Measurements from ENCODE around the gene INKA2. TPM values are rescaled to one million over a fixed set of nuclear protein-coding genes. Genes with fewer than 3 reads are reported as not detected.

INKA2 gene
- total RNA-seq, 2 donors from 2014 or later = 1.0 TPM; not detected in 1

DNA sequence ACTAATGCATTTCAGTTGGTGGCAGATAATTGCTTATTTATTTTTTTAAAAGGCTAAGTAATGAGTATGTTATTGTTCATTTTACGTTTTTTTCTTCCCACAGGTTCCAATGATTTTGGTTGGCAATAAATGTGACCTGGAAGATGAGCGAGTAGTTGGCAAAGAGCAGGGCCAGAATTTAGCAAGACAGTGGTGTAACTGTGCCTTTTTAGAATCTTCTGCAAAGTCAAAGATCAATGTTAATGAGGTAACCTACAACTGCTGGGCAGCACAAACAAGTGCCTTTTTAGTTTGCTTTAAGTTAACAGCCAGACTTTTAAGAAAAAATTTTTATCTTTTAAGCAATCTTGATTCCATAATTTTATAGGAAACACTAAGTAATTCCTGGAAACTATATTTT, 35.0 kb downstream of the INKA2 start:
- DNase-seq = no peak
- WGBS, 2 donors = 84 to 87% methylated on average over 2 of the region's 2 CpGs
- no peak overlapping the region for H3K27ac ChIP-seq
- no peak overlapping the region for H3K4me3 ChIP-seq
- no peaks in the 10 kb centered on the region for H3K4me1 ChIP-seq
- H3K9me3 ChIP-seq = no peaks in the 10 kb centered on the region
- no peak for ATAC-seq
- peaks cover 0 to 11% of the 10 kb centered on the region in 2 donors for H3K36me3 ChIP-seq (replicated peaks in 1 of 2; ENCODE audit: insufficient read depth in 1 of 2, low read depth in 2 of 2)
- TF ChIP-seq POLR2A (IDR thresholded peaks at IDR 0.05) = no peak
- TF ChIP-seq, protein P1, sequence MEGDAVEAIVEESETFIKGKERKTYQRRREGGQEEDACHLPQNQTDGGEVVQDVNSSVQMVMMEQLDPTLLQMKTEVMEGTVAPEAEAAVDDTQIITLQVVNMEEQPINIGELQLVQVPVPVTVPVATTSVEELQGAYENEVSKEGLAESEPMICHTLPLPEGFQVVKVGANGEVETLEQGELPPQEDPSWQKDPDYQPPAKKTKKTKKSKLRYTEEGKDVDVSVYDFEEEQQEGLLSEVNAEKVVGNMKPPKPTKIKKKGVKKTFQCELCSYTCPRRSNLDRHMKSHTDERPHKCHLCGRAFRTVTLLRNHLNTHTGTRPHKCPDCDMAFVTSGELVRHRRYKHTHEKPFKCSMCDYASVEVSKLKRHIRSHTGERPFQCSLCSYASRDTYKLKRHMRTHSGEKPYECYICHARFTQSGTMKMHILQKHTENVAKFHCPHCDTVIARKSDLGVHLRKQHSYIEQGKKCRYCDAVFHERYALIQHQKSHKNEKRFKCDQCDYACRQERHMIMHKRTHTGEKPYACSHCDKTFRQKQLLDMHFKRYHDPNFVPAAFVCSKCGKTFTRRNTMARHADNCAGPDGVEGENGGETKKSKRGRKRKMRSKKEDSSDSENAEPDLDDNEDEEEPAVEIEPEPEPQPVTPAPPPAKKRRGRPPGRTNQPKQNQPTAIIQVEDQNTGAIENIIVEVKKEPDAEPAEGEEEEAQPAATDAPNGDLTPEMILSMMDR (IDR thresholded peaks at IDR 0.05) = no peak
- H3K27me3 ChIP-seq = no peaks in the 10 kb centered on the region
- intact Hi-C loops (cut with DNase I) = no loop called here

DNA sequence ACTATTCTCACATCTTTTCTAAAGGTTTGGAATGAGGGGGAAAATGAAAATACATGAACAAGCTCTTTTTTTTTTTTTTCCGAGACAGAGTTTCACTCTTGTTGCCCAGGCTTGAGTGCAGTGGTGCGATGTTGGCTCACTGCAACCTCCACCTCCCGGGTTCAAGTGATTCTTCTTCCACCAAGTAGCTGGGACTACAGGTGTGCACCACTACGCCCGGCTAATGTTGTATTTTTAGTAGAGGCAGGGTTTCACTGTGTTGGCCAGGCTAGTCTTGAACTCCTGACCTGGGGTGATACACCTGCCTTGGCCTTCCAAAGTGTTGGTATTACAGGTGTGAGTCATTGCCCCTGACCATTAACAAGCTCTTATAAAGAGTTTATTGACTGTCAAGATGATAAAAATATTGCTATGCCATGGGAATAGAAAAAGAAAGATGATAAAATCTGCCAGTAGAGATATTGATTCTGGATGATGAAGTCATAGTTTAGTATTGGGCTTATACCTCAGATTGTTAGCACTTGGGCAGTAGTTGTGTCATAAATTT, 36.6 kb downstream of the INKA2 start:
- intact Hi-C loops (cut with DNase I) = no loop called here
- no peak overlapping the region for H3K27ac ChIP-seq
- H3K4me3 ChIP-seq = no peak overlapping the region
- no peak for DNase-seq
- 96 to 97% methylated on average over 5 of the region's 5 CpGs for WGBS, 2 donors
- peaks cover 0 to 11% of the 10 kb centered on the region in 2 donors for H3K36me3 ChIP-seq (replicated peaks in 1 of 2; ENCODE audit: insufficient read depth in 1 of 2, low read depth in 2 of 2)
- no peak for ATAC-seq
- H3K4me1 ChIP-seq = no peaks in the 10 kb centered on the region
- TF ChIP-seq POLR2A (IDR thresholded peaks at IDR 0.05) = no peak
- TF ChIP-seq, protein P1 (IDR thresholded peaks at IDR 0.05) = no peak
- no peaks in the 10 kb centered on the region for H3K27me3 ChIP-seq
- no peaks in the 10 kb centered on the region for H3K9me3 ChIP-seq

DNA sequence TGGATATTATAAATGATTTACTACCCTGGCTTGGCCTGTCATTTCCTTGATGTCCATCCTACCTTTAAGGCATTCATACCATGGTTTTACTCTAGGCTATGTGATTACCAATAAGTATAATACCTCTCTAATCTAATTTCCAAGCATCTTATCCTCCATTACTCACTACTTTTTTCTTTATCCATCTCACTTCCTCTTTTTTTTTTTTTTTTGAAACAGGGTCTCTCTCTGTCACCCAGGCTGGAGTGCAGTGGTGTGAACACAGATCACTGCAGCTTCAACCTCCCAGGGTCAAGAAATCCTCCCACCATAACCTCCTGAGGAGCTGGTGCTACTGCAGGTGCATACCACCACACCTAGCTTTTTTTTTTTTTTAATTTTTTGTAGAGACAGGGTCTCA, 39.9 kb downstream of the INKA2 start:
- intact Hi-C loops (cut with DNase I) = no loop called here
- H3K4me3 ChIP-seq = no peak overlapping the region
- TF ChIP-seq, protein P1 (IDR thresholded peaks at IDR 0.05) = no peak
- TF ChIP-seq POLR2A (IDR thresholded peaks at IDR 0.05) = no peak
- no peaks in the 10 kb centered on the region for H3K27me3 ChIP-seq
- H3K4me1 ChIP-seq = no peaks in the 10 kb centered on the region
- H3K27ac ChIP-seq = no peak overlapping the region
- H3K36me3 ChIP-seq (replicated peaks in 1 of 2; ENCODE audit: insufficient read depth in 1 of 2, low read depth in 2 of 2) = peaks cover 0 to 6% of the 10 kb centered on the region in 2 donors
- DNase-seq = no peak
- H3K9me3 ChIP-seq = no peaks in the 10 kb centered on the region
- no peak for ATAC-seq

DNA sequence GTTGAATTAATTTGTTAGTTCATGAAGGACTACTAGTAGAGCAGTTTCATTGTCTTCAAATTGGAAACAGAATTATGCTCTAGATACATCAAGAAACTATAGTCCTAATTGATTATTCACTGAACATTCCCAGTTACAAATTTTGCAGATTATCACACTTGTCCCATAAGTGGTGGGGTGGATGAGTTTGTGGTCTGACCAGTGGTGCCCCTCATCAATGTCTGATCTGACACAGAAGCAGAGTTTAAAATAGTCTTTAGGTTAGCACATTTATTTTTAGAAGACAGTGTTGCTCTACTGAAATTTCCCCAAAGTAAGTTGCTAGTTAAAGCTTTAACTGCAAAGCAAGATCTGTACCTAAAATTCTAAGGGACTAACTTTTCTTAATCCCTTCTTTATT, 42.9 kb downstream of the INKA2 start:
- DNase-seq (no peak), ATAC-seq (no peak)
- no peaks in the 10 kb centered on the region for H3K27me3 ChIP-seq
- no peaks in the 10 kb centered on the region for H3K4me1 ChIP-seq
- intact Hi-C loops (cut with DNase I) = no loop called here
- no peaks in the 10 kb centered on the region for H3K9me3 ChIP-seq
- no peak overlapping the region for H3K27ac ChIP-seq
- H3K4me3 ChIP-seq = no peak overlapping the region
- TF ChIP-seq, protein P1 (IDR thresholded peaks at IDR 0.05) = no peak
- no peak for TF ChIP-seq POLR2A (IDR thresholded peaks at IDR 0.05)
- peaks cover 0 to 10% of the 10 kb centered on the region in 2 donors for H3K36me3 ChIP-seq (replicated peaks in 1 of 2; ENCODE audit: insufficient read depth in 1 of 2, low read depth in 2 of 2)

DNA sequence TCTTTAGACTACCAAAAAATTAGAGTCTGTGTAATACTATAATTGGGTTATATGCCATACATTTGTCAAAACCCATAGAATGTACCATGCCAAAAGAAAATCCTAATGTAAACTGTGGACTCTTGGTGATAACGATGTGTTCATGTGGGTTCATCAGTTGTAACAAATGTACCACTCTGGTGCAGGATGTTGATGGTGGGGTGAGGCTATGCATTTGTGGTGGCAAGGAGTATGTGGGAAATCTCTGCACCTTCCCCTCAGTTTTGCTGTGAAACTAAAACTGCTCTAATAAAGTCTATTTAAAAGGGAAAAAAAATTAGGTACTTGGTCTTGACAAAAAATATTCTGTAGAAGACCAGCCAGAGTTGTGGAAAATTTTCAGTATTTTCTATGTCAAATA, 43.4 kb downstream of the INKA2 start:
- no peaks in the 10 kb centered on the region for H3K9me3 ChIP-seq
- peaks cover 4% of the 10 kb centered on the region for H3K4me1 ChIP-seq
- no peak overlapping the region for H3K4me3 ChIP-seq
- DNase-seq = no peak
- intact Hi-C loops (cut with DNase I) = no loop called here
- no peaks in the 10 kb centered on the region for H3K27me3 ChIP-seq
- H3K27ac ChIP-seq = no peak overlapping the region
- 65 to 90% methylated on average over 1 of the region's 1 CpG for whole genome bisulfite sequencing, 2 donors
- H3K36me3 ChIP-seq (replicated peaks in 1 of 2; ENCODE audit: insufficient read depth in 1 of 2, low read depth in 2 of 2) = peaks cover 0 to 10% of the 10 kb centered on the region in 2 donors
- no peak for ATAC-seq
- no peak for TF ChIP-seq POLR2A (IDR thresholded peaks at IDR 0.05)
- TF ChIP-seq, protein P1 (IDR thresholded peaks at IDR 0.05) = no peak

Measured in body of pancreas (tissue), 4 donors.